GM04503 (cell line): ENCODE results near the gene RDX.
"Not testable (repeated sequence)": the region's sequence is repeated elsewhere in the genome, so short reads cannot be mapped to it uniquely, and the experiment has no call there.

Experiments
- DNase-seq: peaks from one replicate; pipeline ENCODE4 v3.0.0-alpha.2; 2012; ENCODE audit warnings: low read depth

The RDX gene

DNA sequence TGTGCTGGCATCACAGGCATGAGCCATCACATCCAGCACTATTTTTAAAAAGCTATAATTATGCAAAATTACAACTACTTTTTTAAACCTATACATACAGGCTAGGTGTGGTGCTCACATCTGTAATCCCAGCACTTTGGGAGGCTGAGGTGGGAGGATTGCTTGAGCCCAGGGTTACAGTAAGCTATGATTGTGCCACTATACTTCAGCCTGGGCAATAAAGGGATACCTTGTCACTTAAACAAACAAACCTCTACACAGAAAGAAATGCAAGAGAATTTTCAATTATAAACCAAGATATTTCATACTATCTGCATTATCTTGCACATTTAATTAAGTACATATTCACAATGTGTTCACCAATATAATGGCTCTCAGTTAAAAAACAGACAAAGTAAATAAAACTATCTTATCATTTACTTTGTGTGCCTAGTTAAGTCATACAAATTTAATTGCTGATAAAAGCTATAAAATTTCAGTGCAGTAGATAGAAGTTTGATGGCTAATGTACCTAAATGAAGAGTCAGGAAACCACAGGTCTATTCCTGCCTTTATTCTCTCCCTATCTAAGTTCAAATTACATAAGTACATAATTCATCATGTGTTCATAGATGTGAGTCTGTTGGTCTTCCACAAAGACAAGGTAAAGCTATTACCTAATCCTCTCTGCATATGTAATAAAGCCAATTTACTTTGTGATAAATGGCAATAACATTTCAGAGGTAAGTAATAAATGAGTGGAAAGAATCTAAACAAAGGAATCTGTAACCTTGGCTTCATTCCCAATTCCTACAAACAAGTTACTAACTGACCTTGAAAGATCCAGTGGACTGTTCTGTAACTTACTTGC, 9.0 kb upstream of the RDX start:
- no peak for DNase-seq

DNA sequence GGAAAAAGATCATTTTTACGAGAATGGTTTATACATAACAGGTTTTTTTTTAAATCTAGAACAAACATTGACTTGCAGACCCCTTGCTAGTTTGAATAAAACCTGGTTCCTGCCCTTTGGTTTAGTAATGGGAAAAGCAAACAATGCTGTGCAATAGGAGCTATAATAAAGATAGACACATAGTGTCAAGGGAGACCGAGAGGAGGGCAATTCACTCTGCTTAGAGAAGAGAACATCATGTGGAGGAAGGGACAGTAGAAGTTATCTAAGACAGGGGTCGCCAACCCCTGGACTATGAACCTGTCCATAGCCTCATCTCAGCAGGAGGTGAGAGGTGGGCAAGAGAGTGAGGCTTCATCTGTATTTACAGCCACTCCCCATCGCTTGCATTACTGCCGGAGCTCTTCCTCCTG, 7.0 kb upstream of the RDX start:
- no peak for DNase-seq

DNA sequence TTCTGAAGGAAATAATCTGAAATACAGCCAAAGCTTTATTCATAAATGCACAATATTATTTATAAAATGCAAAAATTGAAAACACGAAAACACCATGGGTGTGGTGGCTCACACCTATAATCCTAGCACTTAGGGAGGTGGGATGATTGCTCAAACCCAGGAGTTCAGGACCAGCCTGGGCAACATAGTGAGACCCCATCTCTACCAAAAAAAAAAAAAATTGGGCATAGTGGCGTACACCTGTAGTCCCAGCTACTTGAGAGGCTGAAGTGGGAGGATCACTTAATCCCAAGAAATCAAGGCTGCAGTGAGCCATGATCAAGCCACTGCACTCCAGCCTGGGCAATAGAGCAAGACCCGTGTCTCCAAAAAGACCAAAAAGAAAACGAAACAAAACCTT, 5.2 kb upstream of the RDX start:
- DNase-seq: no peak

DNA sequence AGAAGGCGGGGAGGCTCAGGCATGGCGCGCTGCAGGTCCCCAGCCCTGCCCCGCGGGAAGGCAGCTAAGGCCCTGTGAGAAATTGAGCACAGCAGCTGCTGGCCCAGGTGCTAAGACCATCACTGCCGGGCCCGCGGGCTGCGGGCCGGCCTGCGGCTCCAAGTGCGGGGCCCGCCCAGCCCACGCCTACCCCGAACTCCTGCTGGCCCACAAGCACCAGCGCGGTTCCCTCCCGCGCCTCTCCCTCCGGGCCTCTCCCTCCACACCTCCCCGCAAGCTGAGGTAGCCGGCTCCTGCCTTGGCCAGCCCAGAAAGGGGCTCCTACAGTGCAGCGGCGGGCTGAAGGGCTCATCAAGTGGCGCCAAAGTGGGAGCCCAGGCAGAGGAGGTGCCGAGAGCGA, 4.6 kb upstream of the RDX start:
- no peak for DNase-seq

DNA sequence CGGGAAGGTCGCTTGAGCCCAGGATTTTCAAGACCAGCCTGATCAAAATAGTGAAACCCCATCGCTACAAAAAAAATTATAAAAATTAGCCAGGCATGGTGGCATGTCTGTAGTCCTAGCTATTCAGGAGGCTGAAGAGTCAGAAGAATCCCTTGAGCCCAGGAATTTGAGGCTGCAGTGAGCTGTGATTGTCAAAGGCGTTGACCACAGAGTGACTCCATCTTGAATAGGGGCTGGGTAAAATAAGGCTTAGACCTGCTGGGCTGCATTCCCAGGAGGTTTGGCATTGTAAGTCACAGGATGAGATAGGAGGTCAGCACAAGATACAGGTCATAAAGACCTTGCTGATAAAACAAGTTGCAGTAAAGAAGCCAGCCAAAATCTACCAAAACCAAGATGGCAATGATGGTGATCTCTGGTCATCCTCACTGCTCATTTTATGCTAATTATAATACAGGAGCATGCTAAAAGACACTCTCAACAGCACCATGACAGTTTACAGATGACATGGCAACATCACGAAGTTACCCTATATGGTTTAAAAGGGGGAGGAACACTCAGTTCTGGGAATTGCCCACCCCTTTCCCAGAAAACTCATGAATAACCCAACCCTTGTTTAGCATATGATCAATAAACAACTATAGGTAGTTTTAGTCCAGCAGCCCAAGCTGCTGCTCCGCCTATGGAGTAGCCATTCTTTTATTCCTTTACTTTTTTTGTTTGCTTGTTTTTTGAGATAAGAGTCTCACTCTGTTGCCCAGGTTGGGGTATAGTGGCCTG, 2.8 kb upstream of the RDX start:
- DNase-seq: no peak

DNA sequence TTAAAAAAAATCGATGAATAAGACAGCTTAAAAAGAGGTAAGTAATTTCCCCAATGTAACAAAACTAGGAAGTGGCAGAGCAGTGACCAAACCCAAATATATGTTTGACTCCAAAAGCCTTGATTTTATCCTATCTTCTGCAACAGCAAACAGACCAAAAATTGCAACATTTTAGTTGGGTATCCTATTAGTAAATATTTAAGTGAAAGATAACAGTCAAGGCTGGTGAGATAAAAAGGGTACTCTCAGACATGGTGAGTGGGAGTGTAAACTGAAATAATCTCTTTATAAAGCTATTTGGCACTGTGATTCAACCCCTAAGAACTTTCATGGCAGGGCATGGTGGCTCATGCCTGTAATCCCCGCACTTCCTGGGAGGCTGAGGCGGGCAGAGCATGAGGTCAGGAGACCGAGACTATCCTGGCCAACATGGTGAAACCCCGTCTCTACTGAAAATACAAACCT, 1.9 kb upstream of the RDX start:
- no peak for DNase-seq

DNA sequence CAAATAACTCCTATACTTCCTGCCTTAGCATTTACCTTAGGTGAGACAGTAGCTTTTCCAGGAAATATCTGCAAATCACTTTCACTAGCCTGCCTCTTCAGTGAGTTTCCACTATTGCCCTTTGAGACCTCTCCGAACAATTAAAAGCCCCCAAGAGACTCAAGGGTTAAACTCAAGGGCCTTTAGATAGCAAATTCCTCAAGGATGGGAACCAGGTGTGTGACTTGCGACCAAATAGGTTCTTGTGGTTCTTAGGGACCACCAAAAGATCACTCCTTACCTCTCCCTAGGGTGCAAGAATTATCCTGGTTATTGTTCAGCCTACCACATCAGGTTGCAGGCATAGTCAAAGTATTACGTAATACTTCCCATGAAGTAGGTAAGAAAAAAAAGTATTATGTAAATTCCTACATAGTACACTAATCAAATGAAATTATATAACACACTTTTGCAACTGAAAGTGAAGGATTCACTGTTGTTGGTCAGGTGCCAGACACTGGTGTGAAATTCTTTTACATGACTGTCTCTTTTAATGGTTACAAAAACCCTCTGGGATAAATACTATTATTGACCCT, 1.4 kb upstream of the RDX start:
- no peak for DNase-seq

DNA sequence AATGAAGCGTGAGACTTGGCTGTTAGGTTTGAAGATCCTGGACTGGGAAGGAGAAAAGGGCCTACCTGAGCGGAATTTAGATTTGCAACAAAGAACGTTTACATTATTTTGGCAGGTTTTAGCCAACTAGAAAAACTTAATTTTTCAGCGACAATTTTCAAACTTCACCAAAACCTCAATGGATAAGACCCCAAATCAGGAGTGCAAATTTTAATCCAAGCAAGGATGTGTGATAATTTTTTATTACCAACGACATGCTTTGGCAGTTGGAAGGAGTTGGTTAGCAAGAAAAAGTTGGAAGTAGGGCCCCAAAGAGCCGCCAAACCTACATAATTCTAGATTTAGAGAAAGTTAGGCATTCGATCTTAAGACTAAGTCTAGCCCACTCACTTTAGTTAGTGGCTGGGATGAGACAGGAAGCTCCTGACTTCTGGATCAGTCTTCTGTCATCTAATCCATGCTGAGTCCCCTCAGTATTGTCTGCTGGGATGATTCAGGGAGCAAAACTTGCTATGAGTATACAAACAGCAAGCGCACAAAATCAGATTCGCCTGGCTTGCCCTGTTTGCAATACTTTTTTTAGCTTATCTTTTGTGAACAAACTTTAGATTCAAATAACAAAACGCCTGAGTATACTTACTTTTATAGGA, 787 bp upstream of the RDX start:
- no peak for DNase-seq

DNA sequence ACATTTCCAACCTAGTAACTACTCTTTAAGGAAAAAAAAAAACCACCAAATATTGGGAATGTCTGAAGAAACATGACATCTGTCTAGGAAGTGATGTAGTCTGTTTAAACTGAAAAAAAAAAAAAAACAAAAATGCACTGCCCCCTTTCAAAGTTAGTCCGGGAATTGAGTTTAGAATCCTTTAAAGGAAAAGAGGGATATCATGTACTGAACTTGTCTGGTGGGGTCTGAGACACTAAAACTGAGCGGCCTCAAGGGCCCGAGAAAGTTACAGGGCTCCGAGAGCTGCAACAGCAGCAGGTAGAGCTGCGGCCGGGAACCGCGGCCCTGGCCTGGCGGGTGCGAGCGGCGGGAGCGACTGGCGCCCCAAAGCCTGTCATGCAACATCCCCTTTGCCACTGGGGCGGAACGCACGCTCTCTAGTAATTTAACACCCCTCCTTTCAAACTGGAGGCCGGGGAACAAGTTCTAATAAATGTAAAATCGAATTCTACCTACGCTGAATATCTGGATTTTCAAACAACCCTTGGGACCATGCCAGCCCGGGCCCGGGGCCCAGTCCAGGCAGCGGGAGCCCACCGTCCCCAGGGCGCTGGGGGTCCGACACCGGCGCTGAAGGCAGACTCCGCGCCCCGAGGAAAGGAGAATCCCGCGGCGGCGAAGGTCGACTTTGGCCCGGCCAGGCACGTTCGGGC, 736 bp downstream of the RDX start:
- DNase-seq: no peak

DNA sequence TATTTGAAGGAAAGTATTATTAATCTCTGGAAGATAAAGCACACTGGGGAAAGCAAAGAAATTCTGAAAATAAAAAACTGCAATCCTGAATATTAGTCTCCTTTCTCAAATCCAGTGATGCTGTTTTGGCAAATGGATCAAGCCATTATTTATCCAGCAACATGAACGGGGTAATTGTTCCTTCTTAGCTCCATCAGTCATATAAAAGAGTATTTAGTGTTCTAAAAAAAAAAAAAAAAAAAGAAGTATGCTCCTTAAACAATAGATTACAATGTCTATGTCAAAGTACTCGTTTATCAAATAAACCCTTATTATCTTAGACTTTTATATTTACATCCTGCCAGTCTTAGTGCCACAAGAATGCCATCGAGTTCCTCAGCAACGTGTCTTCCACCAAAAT, 1.3 kb downstream of the RDX start:
- no peak for DNase-seq

DNA sequence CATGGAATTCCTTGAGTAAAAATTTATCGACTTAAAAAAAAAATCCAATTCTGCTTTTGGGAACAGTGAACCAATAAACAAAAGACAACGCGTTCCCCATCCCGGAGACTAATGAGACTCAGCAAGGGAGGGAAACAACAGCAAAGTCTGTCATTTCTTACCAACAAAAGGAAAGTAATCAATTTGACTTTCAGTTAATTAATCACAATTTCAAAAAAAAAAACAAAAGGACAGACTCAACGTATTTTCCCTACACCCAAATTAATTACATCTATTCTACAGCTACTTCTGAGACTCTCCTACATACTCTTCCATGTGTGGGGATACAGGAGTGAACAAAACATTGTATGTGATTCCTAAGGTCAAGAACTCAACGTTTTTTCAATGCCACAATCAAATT, 1.9 kb downstream of the RDX start:
- no peak for DNase-seq

DNA sequence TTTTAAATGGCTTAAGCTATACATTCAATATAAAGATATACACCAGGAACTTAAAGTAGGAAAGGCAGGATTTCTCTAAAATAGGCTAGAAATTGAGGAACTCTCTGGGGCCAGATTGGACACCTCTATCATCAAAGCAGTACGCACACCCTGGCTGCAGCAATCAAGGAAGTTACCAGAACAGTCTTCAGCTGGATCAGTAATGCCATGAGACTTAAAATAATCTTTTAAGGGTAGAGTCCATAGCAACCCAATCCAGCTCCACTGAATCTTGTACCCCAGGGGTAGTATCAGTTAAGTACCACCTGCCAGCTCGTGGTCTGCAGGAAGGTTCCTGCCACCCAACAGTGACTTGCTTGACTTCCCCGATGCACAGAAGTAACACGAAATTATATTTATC, 3.0 kb downstream of the RDX start:
- DNase-seq: no peak

DNA sequence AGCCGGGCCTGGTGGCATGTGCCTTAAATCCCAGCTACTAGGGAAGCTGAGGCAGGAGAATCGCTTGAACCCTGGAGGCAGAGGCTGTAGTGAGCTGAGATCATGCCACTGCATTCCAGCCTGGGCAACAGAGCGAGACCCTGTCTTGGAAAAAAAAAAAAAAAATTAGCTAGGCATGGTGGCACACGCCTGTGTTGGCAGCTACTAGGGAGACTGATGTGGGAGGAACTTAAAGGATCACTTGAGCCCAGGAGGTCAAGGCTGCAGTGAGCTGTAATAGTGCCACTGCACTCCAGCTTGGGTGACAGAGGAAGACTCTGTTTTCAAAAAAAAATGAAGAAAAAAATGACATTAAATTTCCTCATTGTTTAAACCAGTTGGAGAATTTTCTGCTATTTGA, 4.3 kb downstream of the RDX start:
- not testable (repeated sequence) for DNase-seq

DNA sequence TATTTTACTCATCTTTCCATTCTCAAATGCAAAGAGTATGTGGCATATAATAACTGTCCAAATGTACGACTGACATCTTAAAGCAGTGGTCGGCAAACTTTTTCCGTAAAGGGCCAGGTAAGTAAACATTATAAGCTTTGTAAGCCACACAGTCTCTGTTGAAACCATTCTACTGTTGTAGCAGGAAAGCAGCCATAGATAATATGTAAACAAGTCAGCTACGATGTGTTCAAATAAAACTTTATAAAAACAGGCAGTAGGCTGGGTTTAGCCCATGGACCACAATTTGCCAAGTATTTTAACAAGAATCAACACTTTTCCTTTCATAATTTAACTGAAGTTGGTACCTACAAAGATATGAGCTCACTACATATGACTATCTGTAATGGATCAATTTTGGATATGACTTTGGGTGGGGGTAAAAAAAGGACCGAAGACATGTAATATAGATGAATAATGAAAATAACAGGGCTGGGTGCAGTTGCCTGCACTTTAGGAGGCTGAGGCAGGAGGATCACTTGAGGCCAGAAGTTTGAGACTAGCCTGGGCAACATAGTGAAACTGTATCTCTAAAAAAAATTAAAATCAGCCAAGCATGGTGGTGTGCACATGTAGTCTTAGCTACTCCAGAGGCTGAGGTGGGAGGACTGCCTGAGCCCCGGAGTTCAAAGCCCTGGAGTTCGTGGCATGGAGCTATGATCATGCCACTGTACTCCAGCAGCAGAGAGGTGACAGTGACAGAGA, 5.7 kb downstream of the RDX start:
- no peak for DNase-seq

DNA sequence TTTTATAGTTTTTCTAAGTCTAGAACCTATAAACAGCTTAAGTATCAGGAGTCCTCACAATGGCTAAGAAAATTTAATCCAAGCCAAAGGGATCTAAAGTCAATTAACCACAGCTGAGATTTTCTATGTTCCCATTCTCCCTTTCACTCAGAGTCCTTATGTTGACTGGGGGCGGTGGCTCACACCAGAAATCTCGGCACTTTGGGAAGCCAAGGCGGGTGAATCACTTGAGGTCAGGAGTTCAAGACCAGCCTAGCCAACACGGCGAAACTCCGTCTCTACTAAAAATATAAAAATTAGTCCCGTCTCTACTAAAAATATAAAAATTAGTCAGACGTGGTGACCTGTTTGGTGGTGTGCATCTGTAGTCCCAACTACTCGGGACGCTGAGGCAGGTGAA, 6.9 kb downstream of the RDX start:
- DNase-seq: no peak

DNA sequence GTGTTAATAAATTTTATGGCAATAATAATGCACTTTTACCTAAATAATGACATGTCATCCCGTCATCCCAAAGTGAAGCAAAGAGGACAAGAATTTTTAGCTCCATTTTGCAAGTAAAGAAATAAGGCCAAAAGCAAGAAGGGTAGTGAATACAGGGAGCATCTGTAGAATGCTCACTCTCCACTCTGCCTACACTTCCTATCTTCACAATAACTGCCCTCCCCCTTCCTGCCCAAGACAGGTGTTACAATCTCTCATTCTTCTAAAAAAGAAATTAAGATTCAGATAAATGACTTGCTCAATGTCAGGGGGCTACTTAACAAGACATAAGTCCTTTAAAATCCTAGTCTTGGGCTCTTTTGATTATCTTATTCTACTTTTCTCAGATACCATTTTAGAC, 8.9 kb downstream of the RDX start:
- DNase-seq: no peak

DNA sequence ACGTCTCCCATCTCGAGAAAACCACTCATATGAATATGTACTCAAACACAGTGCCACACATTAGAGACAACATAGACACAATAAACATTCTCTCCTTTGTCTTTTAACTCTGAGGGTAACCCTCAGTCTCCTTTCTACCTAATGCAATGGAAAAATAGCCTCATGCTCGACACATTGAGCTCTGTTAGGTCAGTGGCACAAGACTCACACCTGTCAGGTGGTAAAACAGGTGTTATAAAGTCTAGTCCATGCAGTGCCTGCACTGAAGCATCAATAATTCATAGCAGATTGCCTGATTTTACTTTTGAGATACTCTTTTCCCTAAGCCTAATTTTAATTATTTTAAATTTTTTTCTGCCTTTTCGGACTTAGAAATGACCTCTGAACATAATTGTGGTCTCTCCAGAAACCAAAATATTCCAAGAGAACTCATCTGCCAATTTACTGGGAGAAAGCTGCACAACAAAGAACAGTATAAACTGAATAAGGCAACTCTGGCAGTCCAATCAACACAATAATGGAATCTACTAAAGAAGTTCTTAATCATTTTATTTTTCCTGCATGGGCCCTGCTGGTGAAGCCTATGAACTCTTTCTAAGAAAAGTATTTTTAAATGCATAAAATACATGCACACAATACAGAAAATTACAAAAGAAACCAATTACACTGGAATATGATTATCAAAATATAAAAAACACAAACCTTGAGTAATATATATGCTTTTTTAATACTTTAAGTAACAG, 9.9 kb downstream of the RDX start:
- DNase-seq: no peak

DNA sequence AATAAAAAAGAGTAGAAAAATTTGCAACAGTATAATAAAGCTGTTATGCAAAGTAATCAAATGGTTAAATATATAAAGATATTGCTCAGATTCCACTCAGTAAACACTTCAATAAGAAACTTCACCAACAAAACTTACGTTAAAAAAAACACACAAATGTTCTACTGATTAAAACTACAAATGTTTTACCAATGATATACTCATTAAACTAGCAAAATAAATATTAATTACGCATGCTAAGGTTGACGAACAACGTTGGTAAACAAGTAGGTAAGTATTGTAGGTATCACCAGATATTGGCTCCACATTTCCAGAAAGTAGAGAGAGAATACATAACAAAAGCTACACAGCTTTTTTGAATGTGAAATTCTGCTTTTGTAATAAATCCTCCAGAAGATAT, 12.6 kb downstream of the RDX start:
- no peak for DNase-seq

DNA sequence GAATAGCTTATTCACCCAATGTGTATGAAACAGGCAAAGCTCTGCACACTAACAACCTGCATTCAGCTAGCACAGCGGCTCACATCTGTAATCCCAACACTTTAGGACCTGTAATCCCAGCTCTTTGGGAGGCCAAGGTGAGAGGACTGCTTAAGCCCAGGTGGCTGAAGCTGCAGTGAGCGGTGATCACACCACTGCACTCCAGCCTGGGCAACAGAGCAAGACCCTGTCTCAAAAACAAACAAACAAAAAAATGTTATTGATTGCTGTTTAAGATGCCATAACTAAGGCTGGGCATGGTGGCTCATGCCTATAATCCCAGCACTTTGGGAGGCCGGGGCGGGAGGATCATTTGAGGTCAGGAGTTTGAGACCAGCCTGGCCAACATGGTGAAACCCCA, 15.8 kb downstream of the RDX start:
- not testable (repeated sequence) for DNase-seq

DNA sequence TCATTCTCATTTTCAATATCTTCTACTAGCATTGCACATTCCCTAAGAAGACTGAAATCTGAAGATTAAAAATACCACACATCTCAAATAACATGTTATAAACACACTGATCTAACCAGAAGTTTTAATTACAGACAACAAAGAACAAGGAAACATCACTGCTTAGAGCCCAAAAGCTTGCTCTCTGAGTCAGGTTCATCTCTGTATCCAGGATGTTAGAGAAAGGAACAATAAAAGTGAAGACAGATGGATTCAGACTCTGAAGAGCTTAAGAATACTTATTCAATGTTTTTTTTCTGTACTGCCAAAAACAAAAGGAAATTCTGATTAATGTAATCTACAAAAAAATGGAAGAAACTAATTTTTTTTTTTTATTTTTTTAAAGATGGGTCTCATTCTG, 16.5 kb downstream of the RDX start:
- DNase-seq: no peak

DNA sequence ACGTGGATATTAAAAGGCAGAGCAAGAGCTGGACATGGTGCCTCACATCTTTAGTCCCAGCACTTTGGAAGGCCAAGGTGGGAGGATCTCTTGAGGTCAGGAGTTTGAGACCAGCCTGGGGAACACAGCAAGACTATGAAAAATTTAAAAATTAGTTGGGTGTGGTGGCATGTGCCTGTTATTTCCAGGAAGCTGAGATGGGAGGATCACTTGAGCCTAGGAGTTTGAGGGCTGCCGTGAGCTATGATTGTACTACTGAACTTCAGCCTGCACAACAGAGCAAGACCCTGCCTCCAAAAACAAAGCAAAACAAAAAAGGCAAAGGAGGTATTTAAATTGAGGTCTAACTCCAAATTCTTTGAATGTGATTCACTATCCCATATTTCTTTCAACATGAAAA, 23.5 kb downstream of the RDX start:
- DNase-seq: no peak
